ENCODE data around the gene RPL27A.

GRCh38 chr11:8729837-8730696, 47.5 kb downstream of the RPL27A start:
- TF ChIP-seq EZH2 (IDR thresholded peaks at IDR 0.05) (no peak), CTCF (IDR thresholded peaks at IDR 0.05) (no peak)

All from neural progenitor cell (in vitro differentiated cells).